ENCODE data around the gene SAG.

SAG gene

GRCh38 chr2:233384015-233384414 is 76.4 kb downstream of the SAG start:
- no peak for DNase-seq

DNA sequence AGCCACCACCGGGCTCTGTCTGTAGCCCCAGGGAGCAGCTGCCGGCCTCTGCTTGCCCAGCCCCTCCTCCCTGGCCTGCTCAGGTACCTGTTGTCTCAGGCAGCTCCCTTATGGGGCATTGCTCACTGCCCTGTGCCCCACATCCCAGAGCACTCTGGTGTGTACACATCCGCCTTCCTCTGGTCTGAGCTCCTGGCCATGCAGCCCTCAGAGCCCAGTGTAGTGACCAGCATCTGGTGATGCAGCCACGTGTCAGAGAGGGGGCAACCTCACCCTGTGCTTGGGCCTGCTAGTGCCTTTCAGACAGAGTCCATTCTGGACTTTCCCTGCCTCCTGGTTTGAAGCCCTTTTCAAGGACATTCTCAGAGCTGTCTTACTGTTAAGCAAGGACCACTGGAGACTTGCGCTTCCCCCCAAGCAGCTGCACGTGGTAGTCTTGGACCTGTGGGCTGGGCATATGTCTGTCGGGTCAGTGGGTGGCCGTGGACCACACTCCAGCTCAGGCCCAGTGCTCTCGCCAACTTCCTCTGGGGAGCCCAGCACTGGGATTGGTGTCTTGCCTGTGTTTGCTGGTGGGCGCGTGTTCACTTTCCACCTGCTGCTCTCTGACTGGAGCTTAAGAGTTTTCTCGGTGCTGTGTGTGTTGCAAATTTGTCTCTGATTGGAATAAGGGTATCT is 77.3 kb downstream of the SAG start:
- DNase-seq: no peak

- no peak for DNase-seq
These were observed 78.0 kb downstream of the SAG start for GRCh38 chr2:233385489-233386044.

DNA sequence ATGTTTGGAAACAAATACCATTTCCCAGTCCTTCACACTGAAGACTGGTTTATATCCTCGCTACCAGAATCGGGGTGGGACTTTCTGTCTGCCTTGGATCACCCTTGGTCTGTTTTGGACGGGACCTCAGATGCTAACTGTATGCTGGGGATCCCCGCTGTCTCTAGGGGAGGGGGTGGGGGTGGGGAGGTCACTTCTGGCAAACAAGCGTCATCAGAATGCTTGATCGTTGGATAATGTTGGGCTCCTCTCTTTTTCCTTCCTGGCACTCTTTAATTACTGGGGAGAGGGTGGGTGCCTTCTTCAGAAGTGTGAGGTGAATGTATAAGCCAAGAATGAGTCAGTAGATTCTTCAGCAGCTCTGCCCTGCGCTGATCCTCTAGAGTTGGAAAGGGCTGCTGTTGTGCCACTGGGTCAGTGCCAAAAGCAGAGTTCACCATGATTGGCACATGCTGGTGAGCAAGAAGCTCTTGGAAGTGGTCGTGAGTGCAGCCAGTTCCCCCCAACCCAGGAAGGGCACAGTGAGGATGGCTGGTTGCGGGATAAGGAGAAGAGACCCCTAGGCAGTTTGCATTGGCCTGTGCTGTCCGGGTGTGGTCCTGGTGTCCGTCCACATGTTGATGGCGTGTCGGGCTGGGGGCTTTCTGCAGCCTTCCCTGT is 78.9 kb downstream of the SAG start:
- no peak for DNase-seq

- no peak for DNase-seq
These were observed 79.6 kb downstream of the SAG start for GRCh38 chr2:233387225-233387624.

DNA sequence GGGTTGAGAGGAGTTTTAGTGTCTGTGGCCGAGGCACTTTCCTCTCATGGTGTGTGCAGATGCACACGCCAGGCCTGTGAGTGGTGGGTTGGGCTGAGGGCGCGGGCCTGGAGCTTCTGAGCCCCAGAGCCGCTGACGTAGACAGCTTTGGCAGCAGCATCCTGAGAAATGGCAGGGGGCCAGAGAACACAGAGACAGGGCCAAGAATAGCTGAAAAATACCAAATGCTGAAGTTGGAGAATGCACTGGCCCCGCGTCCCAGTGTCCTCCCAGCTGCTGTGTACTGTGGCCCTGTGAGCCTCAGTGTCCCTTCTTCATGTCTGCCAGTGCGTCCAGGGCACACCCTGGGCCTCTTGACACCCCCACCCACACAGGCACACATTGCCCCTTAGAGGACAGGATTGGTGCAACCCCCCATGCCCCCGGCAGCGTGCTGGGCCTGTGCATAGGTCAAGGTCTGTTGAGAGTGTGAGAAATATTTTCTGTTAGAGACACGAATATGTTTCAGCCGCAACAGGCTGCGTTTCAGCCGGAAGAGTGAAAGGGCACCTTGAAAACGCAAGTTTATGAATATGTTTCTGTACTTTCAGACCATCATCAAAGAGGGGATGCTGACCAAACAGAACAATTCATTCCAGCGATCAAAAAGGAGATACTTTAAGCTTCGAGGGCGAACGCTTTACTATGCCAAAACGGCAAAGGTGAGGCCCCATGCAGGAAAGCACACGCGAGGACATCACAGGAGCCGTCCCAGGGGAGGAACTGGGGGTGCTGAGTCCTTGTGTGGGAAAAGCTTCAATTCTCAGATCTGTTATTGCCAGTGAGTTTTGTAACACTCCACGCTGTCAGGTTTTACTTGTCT is 80.3 kb downstream of the SAG start:
- no peak for DNase-seq

DNA sequence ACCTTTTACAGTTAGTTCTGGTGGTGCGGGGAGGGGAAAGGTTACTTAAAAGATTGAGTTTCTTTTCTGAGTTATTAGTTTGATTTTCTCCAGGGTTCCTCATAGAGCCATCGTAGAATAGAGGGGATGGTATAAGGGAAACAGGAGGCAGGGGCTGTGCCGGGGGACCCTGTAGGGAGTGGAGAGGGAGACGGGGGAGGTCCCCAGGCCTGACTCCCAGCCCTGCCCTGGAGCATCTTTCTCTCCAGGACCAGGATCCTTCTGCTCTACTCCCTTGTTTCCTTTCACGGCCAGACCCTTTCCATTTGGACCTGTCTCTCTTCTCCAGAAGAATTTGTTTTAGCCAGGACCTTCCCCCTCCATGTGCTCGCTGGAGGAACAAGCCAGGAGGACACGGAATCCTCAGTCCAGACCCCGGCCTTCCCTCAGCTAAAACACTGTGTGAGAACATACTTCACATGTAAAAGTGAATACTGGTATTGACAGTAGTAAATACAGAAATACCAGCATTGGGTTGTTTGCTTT is 82.0 kb downstream of the SAG start:
- no peak for DNase-seq

- DNase-seq: no peak
These were observed 88.1 kb downstream of the SAG start for GRCh38 chr2:233395687-233396086.
